DMS79 (cell line): Measurements from ENCODE around the gene TEKTIP1.
"Not testable (repeated sequence)": the region's sequence is repeated elsewhere in the genome, so short reads cannot be mapped to it uniquely, and the experiment has no call there.

ENCODE experiments used
- DNase-seq: peaks from one replicate; lab custom pipeline; 2025; lab: John Stamatoyannopoulos, UW

The TEKTIP1 gene

DNA sequence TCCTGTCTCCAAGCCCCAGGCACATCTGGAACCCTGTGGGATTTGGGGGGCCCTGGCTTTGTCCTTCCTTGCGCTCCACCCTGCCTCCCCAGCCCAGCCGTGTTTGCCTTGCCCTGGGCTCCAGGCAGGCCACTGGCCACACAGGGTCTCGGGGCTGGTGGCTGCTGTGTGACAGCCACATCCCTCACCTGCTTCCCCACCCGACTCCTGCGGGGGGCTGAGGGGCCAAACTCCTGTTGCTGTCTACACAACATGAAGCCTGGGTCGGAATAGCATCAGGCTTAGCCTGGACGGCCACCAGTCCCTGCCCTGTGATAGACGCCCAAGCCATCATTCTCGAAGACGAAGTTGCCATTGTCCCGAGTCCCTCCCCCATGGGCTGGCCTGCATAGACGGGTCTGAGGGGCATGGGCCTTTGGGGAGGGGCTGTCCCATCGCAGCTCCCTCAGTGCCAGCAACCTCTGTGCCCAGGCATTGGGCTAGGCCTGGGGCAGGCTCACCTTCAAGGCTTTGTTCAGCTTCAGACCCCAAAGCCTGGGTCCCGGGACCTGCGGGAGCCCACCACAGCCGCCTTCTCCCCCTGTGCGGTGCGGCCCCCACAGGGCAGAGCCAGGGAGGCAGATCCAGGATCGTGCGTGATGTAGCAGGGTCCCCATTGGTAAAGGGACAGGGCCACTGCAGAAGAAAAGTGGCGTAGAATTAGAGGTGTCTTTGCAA, 15.5 kb upstream of the TEKTIP1 start:
- no peak for DNase-seq

DNA sequence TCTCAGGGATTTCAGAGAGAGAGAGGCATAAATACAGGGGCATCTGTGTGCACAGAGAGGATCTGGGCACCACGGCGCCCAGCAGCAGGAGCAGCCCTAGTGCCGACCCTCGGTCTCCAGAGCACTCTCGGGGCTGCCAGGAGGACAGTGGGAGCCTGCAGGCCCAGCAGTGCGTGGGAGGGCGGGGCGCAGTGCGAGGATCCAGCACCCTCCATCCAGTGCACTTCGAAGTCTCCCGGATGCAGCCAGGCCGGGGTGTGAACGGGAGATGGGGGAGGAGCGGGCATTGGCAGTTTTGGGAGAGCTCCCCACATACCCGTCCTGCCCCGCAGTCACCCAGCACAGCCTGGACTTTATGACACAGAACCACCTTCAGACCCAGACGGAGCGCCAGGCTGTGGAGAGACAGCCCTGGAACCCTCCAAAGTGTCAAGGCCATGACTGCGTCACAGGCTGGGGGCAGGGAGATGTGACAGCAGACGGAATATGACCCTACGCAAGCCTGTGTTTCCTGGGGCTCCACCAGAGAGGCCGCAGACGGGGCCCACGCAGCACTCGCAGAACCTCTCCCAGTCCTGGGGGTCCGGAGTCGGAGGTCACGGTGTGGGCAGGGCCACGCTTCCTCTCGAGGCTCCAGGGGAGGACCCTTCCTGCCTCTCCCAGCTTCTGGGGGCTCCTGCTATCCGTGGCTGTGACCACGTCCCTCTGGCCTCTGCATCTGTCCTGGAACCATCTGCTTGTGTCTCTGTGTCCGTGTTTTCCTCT, 14.7 kb upstream of the TEKTIP1 start:
- DNase-seq, result no peak

DNA sequence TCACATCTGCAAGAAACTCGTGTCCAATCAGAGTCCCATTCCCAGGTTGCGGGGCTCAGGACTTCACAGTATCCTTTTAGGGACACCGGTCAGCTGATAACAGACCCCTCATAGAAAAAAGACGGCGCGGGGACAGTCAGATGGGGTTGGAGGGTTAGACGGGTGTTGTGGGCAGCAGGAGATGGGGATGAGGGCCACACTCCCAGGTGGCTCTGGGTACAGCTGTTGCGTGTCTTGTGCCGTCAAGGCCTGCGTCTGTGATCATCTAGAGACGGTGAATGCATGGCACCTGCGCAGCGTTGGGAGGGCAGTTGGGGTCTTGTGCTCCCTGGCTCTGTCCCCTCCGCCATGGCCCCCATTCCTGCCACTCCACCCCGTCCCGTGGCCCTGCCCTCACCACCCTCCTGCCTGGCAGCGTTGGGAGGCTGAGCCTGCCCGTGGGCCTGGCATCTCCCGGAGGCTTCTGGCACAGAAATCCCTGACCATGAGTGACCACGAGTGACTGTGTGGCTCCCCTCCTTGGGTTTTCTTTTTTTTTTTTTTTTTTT, 14.0 kb upstream of the TEKTIP1 start:
- DNase-seq, result no peak

DNA sequence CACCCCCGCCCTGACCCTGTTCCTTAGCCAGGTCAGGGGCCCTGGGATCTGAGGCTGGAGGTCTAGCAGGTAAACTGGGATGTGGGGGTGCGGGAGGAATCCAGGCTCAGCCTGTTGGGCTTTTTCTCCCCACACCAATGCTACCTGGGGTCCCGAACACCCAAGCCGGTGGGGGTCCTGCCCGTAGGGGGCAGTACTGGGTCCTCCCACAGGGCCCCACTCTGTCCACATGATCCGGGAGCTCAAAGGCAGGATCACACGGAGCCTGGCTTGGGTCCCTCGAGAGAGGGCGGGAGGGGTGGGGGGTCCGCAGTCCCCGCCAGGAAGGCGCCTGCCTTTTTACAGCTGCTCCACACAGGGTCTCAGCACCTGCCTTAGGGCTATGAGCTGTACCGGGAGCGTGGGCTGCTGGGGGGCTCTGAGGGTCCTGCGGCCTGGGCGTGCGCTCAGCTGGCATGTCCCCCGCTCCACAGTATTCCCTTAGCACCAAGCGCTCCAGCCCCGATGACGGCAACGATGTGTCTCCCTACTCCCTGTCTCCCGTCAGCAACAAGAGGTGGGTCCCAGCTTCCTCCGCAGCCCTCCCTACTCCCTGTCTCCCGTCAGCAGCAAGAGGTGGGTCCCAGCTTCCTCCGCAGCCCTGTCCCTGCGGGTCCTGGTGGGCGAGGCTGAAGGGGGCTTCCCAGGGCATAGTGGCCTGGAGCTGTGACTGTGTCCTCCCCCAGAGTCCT, 12.3 kb upstream of the TEKTIP1 start:
- DNase-seq, result no peak

DNA sequence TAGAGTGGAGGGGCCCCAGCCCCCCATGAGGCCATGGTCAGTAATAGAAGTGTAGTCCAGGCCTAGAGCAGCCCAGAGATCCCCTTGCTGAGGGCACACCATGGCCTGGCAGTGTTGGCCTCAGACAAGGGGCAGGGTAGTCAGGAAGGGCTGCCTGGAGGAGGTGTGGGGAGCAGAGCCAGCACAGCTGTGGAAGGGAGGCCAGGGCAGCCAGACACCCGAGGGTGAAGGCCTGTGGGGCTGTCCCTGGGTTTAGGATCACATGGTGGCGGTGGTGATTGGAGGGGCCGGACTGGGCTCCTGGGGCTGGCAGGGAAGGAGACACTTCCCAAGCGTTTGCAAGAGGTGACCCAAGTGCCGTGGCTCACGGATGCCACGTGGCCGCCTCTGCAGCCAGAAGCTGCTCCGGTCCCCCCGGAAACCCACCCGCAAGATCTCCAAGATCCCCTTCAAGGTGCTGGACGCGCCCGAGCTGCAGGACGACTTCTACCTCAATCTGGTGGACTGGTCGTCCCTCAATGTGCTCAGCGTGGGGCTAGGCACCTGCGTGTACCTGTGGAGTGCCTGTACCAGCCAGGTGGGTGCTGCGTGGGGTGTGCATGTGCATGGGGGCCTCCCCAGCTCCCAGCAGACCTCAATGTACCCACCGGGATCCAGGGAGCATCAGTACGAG, 11.6 kb upstream of the TEKTIP1 start:
- DNase-seq, result no peak

DNA sequence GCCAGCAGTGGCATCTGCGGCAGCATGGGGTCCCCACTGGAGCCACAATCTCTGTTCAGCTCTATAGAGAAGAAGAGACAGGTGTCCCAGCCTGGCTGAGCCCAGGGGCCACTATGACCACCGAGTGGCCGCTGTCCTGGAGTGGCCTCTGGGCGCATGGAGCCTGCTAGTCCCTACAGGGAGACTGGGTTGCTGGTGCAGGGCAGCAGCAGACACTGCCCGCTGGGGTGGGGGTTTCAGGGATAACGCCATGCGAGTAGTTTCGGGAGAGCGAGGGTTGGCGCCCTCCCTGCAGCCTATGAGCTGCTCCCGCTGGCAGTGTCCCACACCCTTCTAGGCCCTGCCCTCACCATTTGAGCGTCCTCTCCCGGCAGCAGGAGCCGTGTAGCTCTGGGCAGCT, 10.9 kb upstream of the TEKTIP1 start:
- DNase-seq, result no peak

DNA sequence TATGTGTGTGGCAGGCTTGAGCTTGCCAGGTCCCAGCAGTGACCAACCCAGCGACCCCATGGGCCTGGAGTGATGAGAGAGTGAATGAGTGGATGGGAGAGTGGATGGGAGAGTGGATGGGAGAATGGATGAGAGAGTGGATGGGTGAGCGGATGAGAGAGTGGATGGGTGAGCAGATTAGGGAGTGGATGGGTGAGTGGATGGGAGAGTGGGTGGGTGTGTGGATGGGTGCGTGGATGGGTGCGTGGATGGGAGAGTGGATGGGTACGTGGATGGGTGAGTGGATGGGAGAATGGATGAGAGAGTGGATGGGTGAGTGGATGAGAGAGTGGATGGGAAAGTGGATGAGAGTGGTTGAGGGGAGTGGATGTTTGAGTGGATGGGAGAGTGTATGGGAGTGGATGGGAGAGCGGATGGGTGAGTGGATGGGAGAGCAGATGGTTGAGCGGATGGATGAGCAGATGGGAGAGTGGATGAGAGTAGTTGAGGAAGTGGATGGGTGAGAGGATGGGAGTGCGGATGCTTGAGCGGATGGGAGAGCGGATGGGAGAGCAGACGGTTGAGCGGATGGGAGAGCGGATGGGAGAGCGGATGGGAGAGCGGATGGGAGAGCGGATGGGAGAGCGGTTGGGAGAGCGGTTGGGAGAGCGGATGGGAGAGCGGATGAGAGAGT, 10.3 kb upstream of the TEKTIP1 start:
- no peak for DNase-seq

DNA sequence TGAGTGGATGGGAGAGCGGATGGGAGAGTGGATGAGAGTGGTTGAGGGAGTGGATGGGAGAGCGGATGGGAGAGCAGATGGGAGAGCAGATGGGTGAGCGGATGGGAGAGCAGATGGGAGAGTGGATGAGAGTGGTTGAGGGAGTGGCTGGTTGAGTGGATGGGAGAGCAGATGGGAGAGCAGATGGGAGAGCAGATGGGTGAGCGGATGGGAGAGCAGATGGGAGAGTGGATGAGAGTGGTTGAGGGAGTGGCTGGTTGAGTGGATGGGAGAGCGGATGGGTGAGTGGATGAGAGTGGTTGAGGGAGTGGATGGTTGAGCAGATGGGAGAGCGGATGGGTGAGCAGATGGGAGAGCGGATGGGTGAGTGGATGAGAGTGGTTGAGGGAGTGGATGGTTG, 9.7 kb upstream of the TEKTIP1 start:
- not testable (repeated sequence) for DNase-seq

DNA sequence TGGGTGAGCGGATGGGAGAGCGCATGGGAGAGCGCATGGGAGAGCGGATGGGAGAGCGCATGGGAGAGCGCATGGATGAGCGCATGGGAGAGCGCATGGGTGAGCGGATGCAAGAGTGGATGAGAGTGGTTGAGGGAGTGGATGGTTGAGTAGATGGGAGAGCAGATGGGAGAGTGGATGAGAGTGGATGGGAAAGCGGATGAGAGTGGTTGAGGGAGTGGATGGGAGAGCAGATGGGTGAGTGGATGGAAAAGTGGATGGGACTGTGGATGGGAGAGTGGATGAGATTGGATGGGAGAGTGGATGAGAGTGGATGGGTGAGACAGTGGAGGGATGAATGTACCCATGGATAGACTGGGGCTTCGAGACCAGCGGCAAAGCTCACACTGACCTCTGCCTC, 8.6 kb upstream of the TEKTIP1 start:
- DNase-seq, result no peak

DNA sequence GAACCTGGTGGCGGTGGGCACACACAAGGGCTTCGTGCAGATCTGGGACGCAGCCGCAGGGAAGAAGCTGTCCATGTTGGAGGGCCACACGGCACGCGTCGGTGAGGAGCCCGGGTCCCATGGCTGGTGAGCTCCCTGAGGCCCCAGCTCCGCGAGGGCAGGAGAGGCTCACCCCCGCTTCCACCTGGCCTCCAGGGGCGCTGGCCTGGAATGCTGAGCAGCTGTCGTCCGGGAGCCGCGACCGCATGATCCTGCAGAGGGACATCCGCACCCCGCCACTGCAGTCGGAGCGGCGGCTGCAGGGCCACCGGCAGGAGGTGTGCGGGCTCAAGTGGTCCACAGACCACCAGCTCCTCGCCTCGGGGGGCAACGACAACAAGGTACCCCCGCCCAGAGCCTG, 7.3 kb upstream of the TEKTIP1 start:
- no peak for DNase-seq

DNA sequence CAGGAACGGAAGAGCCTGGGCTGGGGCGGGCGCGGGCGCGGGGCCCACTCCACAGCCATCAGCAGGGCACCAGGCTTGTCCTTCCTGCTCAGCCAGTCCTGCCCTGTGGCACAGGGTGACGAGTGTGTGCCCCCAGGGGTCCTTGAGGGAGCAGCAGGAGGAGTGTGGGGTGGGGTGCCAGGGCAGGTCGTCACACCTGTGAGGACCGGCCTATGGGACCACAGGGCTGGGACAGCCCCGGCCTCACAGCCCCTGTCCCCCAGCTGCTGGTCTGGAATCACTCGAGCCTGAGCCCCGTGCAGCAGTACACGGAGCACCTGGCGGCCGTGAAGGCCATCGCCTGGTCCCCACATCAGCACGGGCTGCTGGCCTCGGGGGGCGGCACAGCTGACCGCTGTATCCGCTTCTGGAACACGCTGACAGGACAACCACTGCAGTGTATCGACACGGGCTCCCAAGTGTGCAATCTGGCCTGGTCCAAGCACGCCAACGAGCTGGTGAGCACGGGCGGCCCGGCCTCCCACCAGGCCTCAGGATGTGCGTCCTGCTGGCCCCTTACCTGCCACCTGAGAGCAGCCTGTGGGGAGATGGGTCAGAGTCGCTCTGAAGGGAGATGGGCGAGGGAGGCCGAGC, 6.7 kb upstream of the TEKTIP1 start:
- DNase-seq, result no peak

DNA sequence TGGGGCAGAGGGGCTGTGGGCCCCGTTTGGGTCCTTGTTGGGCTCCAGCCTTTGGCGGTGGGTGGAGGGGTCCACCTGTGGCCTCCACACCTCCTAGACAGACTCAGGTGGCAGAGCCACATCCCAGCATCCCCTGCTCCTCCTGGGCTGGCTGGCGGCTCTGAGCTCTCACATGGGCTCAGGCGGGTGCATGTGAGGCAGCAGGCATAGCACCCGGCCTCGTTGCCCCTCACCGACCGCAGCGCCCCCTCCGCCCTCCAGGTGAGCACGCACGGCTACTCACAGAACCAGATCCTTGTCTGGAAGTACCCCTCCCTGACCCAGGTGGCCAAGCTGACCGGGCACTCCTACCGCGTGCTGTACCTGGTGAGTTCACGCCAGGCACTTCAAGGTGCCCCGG, 5.9 kb upstream of the TEKTIP1 start:
- DNase-seq, result no peak

DNA sequence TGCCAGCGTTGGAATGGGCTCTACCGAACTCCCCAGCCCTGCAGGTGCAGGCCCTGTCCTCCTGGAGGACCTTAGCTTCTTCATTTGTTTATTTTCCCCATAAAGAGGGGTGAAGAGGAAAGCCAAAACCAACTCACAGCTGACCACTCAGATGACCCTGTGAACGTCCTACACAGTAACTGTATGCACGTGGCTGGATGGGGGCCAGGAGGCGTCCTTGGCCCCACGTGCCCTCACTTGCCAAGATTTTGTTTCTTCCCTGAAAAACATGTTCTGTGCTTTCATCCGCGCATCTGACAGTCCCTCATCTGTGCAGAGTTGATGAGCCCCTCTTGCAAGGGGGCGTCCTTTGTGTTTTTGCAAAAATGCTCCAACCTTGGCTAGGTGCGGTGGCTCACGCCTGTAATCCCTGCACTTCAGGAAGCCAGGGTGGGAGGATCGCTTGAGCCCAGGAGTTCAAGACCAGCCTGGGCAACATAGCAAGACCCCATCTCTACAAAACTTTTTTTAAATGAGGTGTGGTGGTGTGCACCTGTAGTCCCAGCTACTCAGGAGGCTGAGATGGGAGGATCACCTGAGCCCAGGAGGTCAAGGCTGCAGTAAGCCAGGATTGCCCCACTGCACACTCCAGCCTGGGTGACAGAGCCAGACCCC, 5.3 kb upstream of the TEKTIP1 start:
- no peak for DNase-seq

DNA sequence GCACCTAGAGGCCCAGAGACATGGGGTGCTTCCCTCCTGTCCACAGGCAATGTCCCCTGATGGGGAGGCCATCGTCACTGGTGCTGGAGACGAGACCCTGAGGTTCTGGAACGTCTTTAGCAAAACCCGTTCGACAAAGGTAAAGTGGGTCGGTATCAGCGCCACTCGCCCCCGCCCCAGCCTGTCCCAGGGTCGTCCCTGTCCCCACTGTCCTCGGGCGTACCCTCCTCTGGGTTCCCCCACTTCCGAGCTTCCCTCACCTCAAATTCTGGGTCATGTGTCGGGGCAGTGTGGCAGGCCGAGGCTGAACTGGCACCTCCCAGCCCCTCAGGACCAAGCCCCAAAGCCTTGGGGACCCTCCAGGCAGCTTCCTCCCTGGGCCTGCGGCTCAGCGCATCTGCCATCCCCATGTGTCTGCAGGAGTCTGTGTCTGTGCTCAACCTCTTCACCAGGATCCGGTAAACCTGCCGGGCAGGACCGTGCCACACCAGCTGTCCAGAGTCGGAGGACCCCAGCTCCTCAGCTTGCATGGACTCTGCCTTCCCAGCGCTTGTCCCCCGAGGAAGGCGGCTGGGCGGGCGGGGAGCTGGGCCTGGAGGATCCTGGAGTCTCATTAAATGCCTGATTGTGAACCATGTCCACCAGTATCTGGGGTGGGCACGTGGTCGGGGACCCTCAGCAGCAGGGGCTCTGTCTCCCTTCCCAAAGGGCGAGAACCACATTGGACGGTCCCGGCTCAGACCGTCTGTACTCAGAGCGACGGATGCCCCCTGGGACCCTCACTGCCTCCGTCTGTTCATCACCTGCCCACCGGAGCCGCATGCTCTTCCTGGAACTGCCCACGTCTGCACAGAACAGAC, 4.4 kb upstream of the TEKTIP1 start:
- DNase-seq, result no peak

DNA sequence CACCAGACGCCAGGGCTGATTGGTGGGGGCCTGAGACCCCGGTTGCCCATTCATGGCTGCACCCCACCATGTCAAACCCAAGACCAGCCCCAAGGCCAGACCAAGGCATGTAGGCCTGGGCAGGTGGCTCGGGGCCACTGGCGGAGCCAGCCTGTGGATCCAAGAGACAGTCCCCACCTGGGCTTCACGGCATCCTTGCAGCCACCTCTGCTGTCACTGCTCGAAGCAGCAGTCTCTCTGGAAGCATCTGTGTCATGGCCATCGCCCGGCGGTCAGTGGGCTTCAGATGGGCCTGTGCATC, 3.8 kb upstream of the TEKTIP1 start:
- no peak for DNase-seq

DNA sequence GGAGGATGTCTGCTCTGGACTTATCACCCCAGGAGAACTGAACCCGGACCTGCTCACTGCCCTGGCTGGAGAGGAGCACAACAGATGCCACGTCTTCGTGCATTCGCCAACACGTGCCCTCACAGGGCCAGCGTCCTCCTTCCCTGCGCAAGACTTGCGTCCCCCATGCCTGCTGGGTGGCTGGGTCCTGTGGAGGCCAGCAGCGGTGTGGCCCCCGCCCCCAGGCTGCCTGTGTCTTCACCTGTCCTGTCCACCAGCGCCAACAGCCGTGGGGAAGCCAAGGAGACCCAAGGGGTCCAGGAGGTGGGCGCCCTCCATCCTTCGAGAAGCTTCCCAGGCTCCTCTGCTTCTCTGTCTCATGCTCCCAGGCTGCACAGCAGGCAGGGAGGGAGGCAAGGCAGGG, 3.4 kb upstream of the TEKTIP1 start:
- DNase-seq, result no peak

DNA sequence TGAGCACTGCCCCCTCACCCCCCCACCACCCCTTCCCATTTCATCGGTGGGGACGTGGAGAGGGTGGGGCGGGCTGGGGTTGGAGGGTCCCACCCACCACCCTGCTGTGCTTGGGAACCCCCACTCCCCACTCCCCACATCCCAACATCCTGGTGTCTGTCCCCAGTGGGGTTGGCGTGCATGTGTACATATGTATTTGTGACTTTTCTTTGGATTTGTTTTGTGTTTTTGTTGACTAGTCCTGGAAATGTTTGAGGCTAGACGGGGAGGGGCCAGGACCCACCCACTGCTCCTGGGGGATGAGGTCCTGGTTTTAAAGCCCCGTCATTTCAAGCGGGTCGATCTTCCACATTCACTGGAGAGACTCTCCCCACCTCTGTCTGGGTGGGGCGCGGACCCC, 3.0 kb upstream of the TEKTIP1 start:
- DNase-seq, result no peak

DNA sequence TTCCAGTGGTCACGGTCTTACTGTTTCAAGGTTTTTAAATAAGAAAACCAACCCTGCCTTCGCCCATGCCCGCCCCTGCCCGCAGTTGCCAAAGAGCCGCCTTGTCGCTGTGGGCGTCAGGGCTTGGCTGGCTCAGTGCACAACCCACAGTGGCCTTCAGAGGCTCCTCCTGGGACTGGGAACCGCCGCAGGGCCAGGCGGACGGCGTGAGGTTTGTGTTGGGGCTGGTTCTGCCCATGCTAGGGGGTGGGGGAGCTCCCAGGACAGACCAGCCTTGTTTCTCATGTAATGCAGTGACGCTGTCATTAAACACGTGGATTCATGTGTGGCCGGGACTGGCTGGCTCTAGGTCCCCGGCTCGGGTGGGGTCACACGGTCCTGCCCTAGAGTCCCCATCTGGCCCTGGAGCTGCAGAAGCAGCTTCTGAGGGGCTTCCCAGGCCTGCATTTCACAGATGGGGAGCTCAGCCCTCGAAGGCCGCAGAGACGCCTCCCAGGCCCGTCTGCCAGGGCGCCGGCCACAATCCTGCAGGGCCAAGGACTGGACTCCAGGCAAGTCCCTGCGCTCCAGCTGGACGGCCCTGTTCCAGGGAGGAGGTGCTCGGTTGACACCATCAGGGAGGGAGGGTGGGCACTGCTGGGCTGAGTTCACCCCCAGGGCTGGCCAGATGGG, 2.4 kb upstream of the TEKTIP1 start:
- no peak for DNase-seq

DNA sequence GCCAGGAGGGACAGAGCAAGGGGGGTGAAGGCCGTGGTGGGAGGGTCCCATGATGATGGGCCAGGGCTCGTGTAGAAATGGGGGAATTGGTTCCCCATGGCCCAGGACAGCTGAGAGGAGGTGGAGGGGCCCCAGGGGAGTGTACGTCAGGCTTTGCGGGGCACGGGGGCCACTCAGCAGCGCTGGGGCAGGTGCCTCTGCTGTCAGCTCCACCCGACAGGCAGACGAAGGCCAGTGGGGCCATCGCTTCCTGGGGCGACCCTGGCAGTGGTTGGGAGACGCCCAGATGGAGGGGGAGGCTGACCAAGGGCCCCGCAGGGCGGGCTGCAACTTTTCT, 1.9 kb upstream of the TEKTIP1 start:
- DNase-seq, result no peak
